GM23248 (cell line): ENCODE measurements around the gene ABHD6.

Source experiments
- EZH2 ChIP-seq: fragments of 200-600 bp; sonication (generic); IDR thresholded peaks from 2 replicates; pipeline ENCODE4 v1.6.1; 2018; ENCODE audit warnings: antibody characterized with exemption, mild to moderate bottlenecking; ENCODE audit not compliant: insufficient read depth, poor library complexity, severe bottlenecking
- EZH2phosphoT487 ChIP-seq: fragments of 200-600 bp; sonication (generic); IDR thresholded peaks from 2 replicates; pipeline ENCODE4 v1.6.1; 2018; ENCODE audit warnings: antibody characterized with exemption, moderate library complexity, mild to moderate bottlenecking, low read depth; ENCODE audit not compliant: insufficient read depth

GRCh38 chr3:58281069-58281468 lies 43.5 kb downstream of the ABHD6 start:
- TF ChIP-seq EZH2 (no peak), EZH2phosphoT487 (no peak)
